ENCODE measurements around the gene DSCAML1. TPM values are rescaled to one million over a fixed set of nuclear protein-coding genes. Genes with fewer than 3 reads are reported as not detected.

The DSCAML1 gene
- total and polyA plus RNA-seq, 10 of the 15 experiments (the other 5 are each of a cell fraction or from before 2014, with no cell fraction given), result 0.03 to 0.18 (median 0.06) TPM; not detected in 1

GRCh38 chr11:117535201-117535849, 261.7 kb downstream of the DSCAML1 start (continued):
- no peak for TF ChIP-seq CUX1 (IDR thresholded peaks at IDR 0.05; ENCODE audit: insufficient replicate concordance, low read depth, low read length)
- TF ChIP-seq NFYA (IDR thresholded peaks at IDR 0.05; ENCODE audit: borderline replicate concordance, low read depth, low read length), result no peak

- ATAC-seq, result no peak
- ChIA-PET CTCF (no interaction called here), POLR2A (no interaction called here), SMC1A (ENCODE audit: uncharacterized antibody, unreplicated experiment) (interaction anchor here (0.5 kb wide), 1 partner anchor 286 kb away, joined by 3 read pairs; no protein-coding TSS in a partner anchor), RAD21 (ENCODE audit: unreplicated experiment) (no interaction called here)
- FAIRE-seq, result no peak
- no peaks in the 10 kb centered on the region; the same call in 2 of the 3 replicates for H3K9me3 ChIP-seq (replicated peaks; ENCODE audit: control insufficient read depth, insufficient read depth, low read length)
- no peak overlapping the region for H3K27ac ChIP-seq (ENCODE audit: control insufficient read depth, insufficient read depth)
- intact Hi-C loops (cut with micrococcal nuclease; ENCODE audit: unreplicated experiment), result no loop called here
- no TSS peak for BruUV-seq (replicated peaks)
- no peak overlapping the region for H3K4me2 ChIP-seq (ENCODE audit: control insufficient read depth, insufficient read depth)
- H3K79me2 ChIP-seq (ENCODE audit: control insufficient read depth, insufficient read depth, low read length), result no peaks in the 10 kb centered on the region
- H3K4me1 ChIP-seq (ENCODE audit: control insufficient read depth, insufficient read depth, low read length), result no peaks in the 10 kb centered on the region
- WGBS (ENCODE audit: insufficient coverage, insufficient replicate concordance, low lambda C conversion rate, missing lambda C conversion rate), result 29% methylated on average over 3 of the region's 3 CpGs
- DNase-seq (ENCODE audit: low read depth, low spot score), result no peak
- H2AFZ ChIP-seq (ENCODE audit: control insufficient read depth, low read depth, low read length), result no peak overlapping the region
- in situ Hi-C loops (cut with MboI), result no loop called here
- no peak overlapping the region for H3K9ac ChIP-seq (ENCODE audit: control insufficient read depth, insufficient read depth, low read length)
- H3K4me3 ChIP-seq, result no peak overlapping the region
- no peaks in the 10 kb centered on the region for H3K36me3 ChIP-seq (ENCODE audit: control insufficient read depth in 2 of 2, insufficient read depth in 2 of 2, low read length in 1 of 2)
- H4K20me1 ChIP-seq (ENCODE audit: control insufficient read depth, insufficient read depth), result no peaks in the 10 kb centered on the region
- H3K27me3 ChIP-seq (replicated peaks in 1 of 2; ENCODE audit: control insufficient read depth in 2 of 2, insufficient read depth in 2 of 2, low read length in 1 of 2), result no peaks in the 10 kb centered on the region; a peak in 2 of 4 replicates
- TF ChIP-seq EP300 (IDR thresholded peaks at IDR 0.05; ENCODE audit: borderline replicate concordance in 1 of 2, control insufficient read depth in 1 of 2, low read depth in 2 of 2, low read length in 2 of 2) (no peak), E2F8 (IDR thresholded peaks at IDR 0.05; ENCODE audit: low read depth, partially characterized antibody) (no peak), ETV6 (conservative IDR thresholded peaks at IDR 0.05 in 1 of 2, IDR thresholded peaks at IDR 0.05 in 1 of 2; ENCODE audit: borderline replicate concordance in 1 of 2, low read depth in 1 of 2) (no peak), FOS (IDR thresholded peaks at IDR 0.05; ENCODE audit: borderline replicate concordance, extremely low read depth, insufficient read length) (no peak), JUNB (IDR thresholded peaks at IDR 0.05) (no peak), YBX1 (IDR thresholded peaks at IDR 0.05) (no peak), DPF2 (IDR thresholded peaks at IDR 0.05) (no peak), EZH2 (IDR thresholded peaks at IDR 0.05; ENCODE audit: borderline replicate concordance, control insufficient read depth, low read depth, low read length) (no peak), PKNOX1 (IDR thresholded peaks at IDR 0.05) (no peak), HDAC6 (IDR thresholded peaks at IDR 0.05; ENCODE audit: unreplicated experiment) (no peak)
Measured at GRCh38 chr11:117532568-117532967, 264.4 kb downstream of the DSCAML1 start.

All from GM12878 (cell line).